SK-N-SH (cell line): ENCODE measurements around the gene MYADML2. TPM values are rescaled to one million over a fixed set of nuclear protein-coding genes. Genes with fewer than 3 reads are reported as not detected.

Experiments
- CTCF ChIA-PET: fragments of 300-600, 350-600 bp; formaldehyde crosslinking; extraction: SDS; loops from one replicate; lab custom pipeline; 2021; lab: Yijun Ruan, JAX
- POLR2A ChIA-PET: fragments of 350-600 bp; sonication (Branson Sonifier 250); formaldehyde crosslinking; extraction: SDS; loops from one replicate; lab custom pipeline; 2020; ENCODE audit warnings: antibody characterized with exemption, inconsistent platforms; lab: Yijun Ruan, JAX
- DNase-seq: peaks from one replicate; pipeline ENCODE4 v3.0.0; 2012
- H2AFZ ChIP-seq: fragments of 200-600 bp; sonication (generic); 2 replicates; pipeline ENCODE4 v1.8.1; 2016; ENCODE audit warnings: antibody characterized with exemption, mild to moderate bottlenecking, low read depth
- H3F3A ChIP-seq: fragments of 200-600 bp; sonication (generic); replicated peaks from 2 replicates; pipeline ENCODE3; 2016; ENCODE audit warnings: antibody characterized with exemption, mild to moderate bottlenecking; ENCODE audit not compliant: insufficient read depth
- H3K27ac ChIP-seq, 2 experiments: fragments of 200-500 bp in 1 of 2; fragments of 200-600 bp in 1 of 2; sonication (Bioruptor generic) in 1 of 2; sonication (generic), shearing (Covaris generic) in 1 of 2; 2 replicates each; pipeline versions ENCODE4 v1.5.1 to v1.6.1; 2014 to 2016; ENCODE audit warnings: low read depth in 2 of 2, inconsistent platforms in 1 of 2, low read length in 1 of 2, mild to moderate bottlenecking in 1 of 2, mixed read lengths in 1 of 2
- H3K27me3 ChIP-seq: fragments of 200-600 bp; sonication (generic), shearing (Covaris generic); 2 replicates; pipeline ENCODE4 v1.6.1; 2016; ENCODE audit warnings: mixed run types; ENCODE audit not compliant: insufficient read depth
- H3K36me3 ChIP-seq, 2 experiments: fragments of 200-500 bp in 1 of 2; fragments of 200-600 bp in 1 of 2; sonication (Bioruptor generic) in 1 of 2; sonication (generic) in 1 of 2; replicated peaks in 1 of 2; 2 replicates each; pipeline versions ENCODE3 to v1.5.1; 2014 to 2016; ENCODE audit warnings: low read length in 1 of 2, mild to moderate bottlenecking in 1 of 2; ENCODE audit not compliant: insufficient read depth in 2 of 2, control insufficient read depth in 1 of 2
- H3K4me1 ChIP-seq, 2 experiments: fragments of 200-500 bp in 1 of 2; fragments of 200-600 bp in 1 of 2; sonication (Bioruptor generic) in 1 of 2; sonication (generic), shearing (Covaris generic) in 1 of 2; 2 replicates each; pipeline versions ENCODE4 v1.5.1 to v1.6.1; 2014 to 2016; ENCODE audit warnings: low read depth in 1 of 2, low read length in 1 of 2, mixed run types in 1 of 2; ENCODE audit not compliant: insufficient read depth in 2 of 2, control insufficient read depth in 1 of 2
- H3K4me2 ChIP-seq: fragments of 200-600 bp; sonication (generic), shearing (Covaris generic); 2 replicates; pipeline ENCODE4 v1.6.1; 2017; ENCODE audit warnings: mixed run types
- H3K4me3 ChIP-seq, 2 experiments: fragments of 200-500 bp in 1 of 2; fragments of 200-600 bp in 1 of 2; sonication (Bioruptor generic) in 1 of 2; sonication (generic), shearing (Covaris generic) in 1 of 2; 2 replicates each; pipeline versions ENCODE4 v1.5.1 to v1.8.1; 2014 to 2016; ENCODE audit warnings: low read depth in 2 of 2, inconsistent platforms in 1 of 2, low read length in 1 of 2, mild to moderate bottlenecking in 1 of 2, mixed read lengths in 1 of 2, moderate library complexity in 1 of 2
- H3K79me2 ChIP-seq: fragments of 200-600 bp; sonication (generic); 2 replicates; pipeline ENCODE4 v1.8.1; 2017; ENCODE audit warnings: mild to moderate bottlenecking; ENCODE audit not compliant: insufficient read depth
- H3K9ac ChIP-seq: fragments of 200-600 bp; sonication (generic); 2 replicates; pipeline ENCODE4 v1.6.1; 2017; ENCODE audit warnings: mixed run types
- H3K9me2 ChIP-seq: fragments of 200-600 bp; sonication (generic); 2 replicates; pipeline ENCODE4 v1.6.1; 2017; ENCODE audit warnings: mixed run types
- H3K9me3 ChIP-seq: fragments of 200-600 bp; sonication (generic); 2 replicates; pipeline ENCODE4 v1.6.1; 2017; ENCODE audit warnings: mixed run types, mild to moderate bottlenecking, moderate library complexity
- H4K20me1 ChIP-seq: fragments of 200-600 bp; sonication (generic); 2 replicates; pipeline ENCODE4 v1.6.1; 2017; ENCODE audit warnings: mild to moderate bottlenecking, mixed run types; ENCODE audit not compliant: insufficient read depth
- ELF1 ChIP-seq: IDR thresholded peaks from 2 replicates; pipeline ENCODE4 v1.4.0; 2012
- NRF1 ChIP-seq: IDR thresholded peaks from 2 replicates; pipeline ENCODE4 v1.6.1; 2012; ENCODE audit warnings: low read depth, mild to moderate bottlenecking, low read length
- RFX5 ChIP-seq: IDR thresholded peaks from 2 replicates; pipeline ENCODE4 v1.6.1; 2012; ENCODE audit warnings: mild to moderate bottlenecking, improper control_type of control experiment, low read length
- RXRA ChIP-seq: IDR thresholded peaks from 2 replicates; pipeline ENCODE4 v1.4.0; 2012; ENCODE audit warnings: low read depth, mild to moderate bottlenecking, borderline replicate concordance
- SIN3A ChIP-seq: IDR thresholded peaks from 2 replicates; pipeline ENCODE4 v1.6.1; 2012; ENCODE audit warnings: low read depth, mild to moderate bottlenecking, low read length, moderate library complexity, borderline replicate concordance
- SMC3 ChIP-seq: IDR thresholded peaks from 2 replicates; pipeline ENCODE4 v1.6.1; 2012; ENCODE audit warnings: low read depth, low read length, improper control_type of control experiment
- WGBS: methylation state at CpG from one replicate; pipeline ENCODE4 v1.1.6; 2017; ENCODE audit warnings: low lambda C conversion rate; 5-methylcytosine and 5-hydroxymethylcytosine counted together
- polyA plus RNA-seq, 3 experiments: library from polyadenylated mRNA; depleted of rRNA; stranded (reverse); fragments of >200 nt; gene quantifications; 2 replicates each; pipeline ENCODE4 v1.2.3, GENCODE V29; 2012
- TF ChIP-seq, protein P1 (sequence below): IDR thresholded peaks from 2 replicates; pipeline ENCODE4 v1.4.0; 2012; ENCODE audit warnings: low read depth
- TF ChIP-seq, protein P2 (sequence below): fragments of 150-350 bp; IDR thresholded peaks from 2 replicates; pipeline ENCODE4 v1.6.1; 2017; ENCODE audit warnings: antibody characterized with exemption, low read length, low read depth, borderline replicate concordance
- TF ChIP-seq, protein P3 (sequence below): fragments of 200-600 bp; sonication (generic); IDR thresholded peaks from 2 replicates; pipeline ENCODE4 v1.6.1; 2017; ENCODE audit warnings: antibody characterized with exemption, mild to moderate bottlenecking, moderate library complexity

Gene MYADML2
- polyA plus RNA-seq, 1 of the 3 experiments (the other 2 are of a cell fraction): not detected

DNA sequence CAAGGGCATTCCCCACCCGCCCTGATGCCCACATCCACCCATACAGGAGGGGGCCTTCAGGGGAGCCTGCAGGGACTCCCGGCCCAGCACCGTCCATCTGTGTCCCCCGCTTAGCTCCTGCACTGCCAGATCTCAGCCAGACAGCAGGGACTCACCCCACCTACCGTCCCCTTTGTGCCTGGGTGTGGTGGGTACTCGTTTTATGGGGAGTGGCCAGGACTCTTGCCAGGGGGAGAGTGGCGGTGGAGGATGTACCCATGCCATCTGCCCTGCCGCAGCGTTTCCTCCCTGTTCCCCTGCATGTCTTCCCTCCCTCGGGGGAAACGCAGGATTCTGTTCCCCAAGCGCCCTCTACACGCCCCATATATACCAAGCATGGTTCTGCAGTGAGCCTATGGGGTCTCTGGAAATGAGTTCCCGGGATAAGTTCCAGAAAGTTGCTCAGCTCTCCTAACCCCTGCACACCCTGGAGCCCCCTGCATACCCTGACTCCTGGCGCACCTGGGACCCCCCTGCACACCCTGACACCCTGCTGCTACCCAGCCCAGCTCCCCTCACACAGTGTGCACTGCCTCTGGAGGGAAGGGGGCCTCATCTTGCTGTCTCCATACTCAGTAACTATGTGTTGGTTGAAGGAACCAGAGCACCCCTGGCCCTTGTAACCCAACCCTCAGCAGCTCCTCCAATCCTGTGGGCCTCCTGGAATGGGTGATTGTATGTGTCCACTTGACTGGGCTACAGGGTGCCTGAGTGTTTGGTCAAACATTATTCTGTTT, 15.3 kb downstream of the MYADML2 start:
- H3K36me3 ChIP-seq: peaks cover 0 to 20% of the 10 kb centered on the region in 2 experiments
- H3K9ac ChIP-seq: no peak overlapping the region
- 74% methylated on average over 14 of the region's 15 CpGs for WGBS
- peaks cover 21% of the 10 kb centered on the region for H3F3A ChIP-seq
- no peaks in the 10 kb centered on the region for H3K27me3 ChIP-seq
- H3K4me1 ChIP-seq: peaks cover 11 to 29% of the 10 kb centered on the region in 2 experiments; a peak in 2 of 4 replicates
- TF ChIP-seq ELF1 (0 out of 2 replicates have a peak, but pooled peaks have one; percentile 4), NRF1 (no peak), RFX5 (no peak)
- ChIA-PET CTCF (interaction anchor here (0.6 to 11.7 kb wide), 4 partner anchors 14 to 62 kb away, joined by 3 to 107 read pairs (median 6); partner anchors contain the start of genes NOTUM and SIRT7), POLR2A (interaction anchor here (1.2 to 1.6 kb wide), 3 partner anchors 28 to 167 kb away, joined by 3 to 4 read pairs (median 3); partner anchors contain the start of gene FASN)
- no peaks in the 10 kb centered on the region for H3K9me2 ChIP-seq
- peaks cover 7% of the 10 kb centered on the region; the same call in 1 of the 2 replicates for H4K20me1 ChIP-seq
- no peaks in the 10 kb centered on the region for H3K9me3 ChIP-seq
- no peak overlapping the region for H3K27ac ChIP-seq
- H2AFZ ChIP-seq: no peak overlapping the region
- H3K4me3 ChIP-seq: no peak overlapping the region
- DNase-seq: no peak
- no peak overlapping the region for H3K4me2 ChIP-seq
- H3K79me2 ChIP-seq: peaks cover 19% of the 10 kb centered on the region

DNA sequence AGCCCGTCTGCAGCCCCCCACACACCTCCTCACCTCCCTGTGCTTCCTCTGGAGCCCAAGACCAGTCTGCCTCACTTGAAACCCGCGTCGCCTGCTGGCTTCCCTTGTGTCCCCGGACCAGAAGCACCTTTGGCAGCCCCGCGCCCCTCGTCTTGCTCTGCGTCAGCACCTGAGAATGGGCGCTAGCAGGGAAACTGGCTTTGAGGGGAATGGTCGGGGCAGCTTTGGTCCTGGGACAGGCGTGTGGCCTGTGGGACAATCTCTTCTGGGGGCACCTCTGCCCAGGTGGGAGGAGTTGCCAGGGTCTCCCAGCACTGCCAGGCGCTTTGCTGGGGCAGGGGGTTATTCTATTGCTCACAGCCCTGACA, 15.9 kb downstream of the MYADML2 start:
- DNase-seq: no peak
- no peak overlapping the region for H3K9ac ChIP-seq
- peaks cover 12% of the 10 kb centered on the region for H4K20me1 ChIP-seq
- H3K79me2 ChIP-seq: peaks cover 19% of the 10 kb centered on the region
- no peak overlapping the region for H2AFZ ChIP-seq
- no peak overlapping the region for H3K27ac ChIP-seq
- H3K9me3 ChIP-seq: no peaks in the 10 kb centered on the region
- peaks cover 11 to 28% of the 10 kb centered on the region in 2 experiments; a peak in 2 of 4 replicates for H3K4me1 ChIP-seq
- TF ChIP-seq ELF1 (0 out of 2 replicates have a peak, but pooled peaks have one; percentile 16), SMC3 (no peak)
- no peak overlapping the region for H3K4me2 ChIP-seq
- no peak overlapping the region for H3K4me3 ChIP-seq
- WGBS: 84% methylated on average over 13 of the region's 13 CpGs
- H3K27me3 ChIP-seq: no peaks in the 10 kb centered on the region
- ChIA-PET POLR2A (interaction anchor here (1.2 to 1.6 kb wide), 3 partner anchors 28 to 167 kb away, joined by 3 to 4 read pairs (median 3); partner anchors contain the start of gene FASN), CTCF (interaction anchor here (0.6 to 11.7 kb wide), 4 partner anchors 13 to 90 kb away, joined by 3 to 107 read pairs (median 36); partner anchors contain the start of genes NOTUM and SIRT7)
- H3K36me3 ChIP-seq: peaks cover 0 to 20% of the 10 kb centered on the region in 2 experiments
- no peaks in the 10 kb centered on the region for H3K9me2 ChIP-seq
- peaks cover 21% of the 10 kb centered on the region for H3F3A ChIP-seq

DNA sequence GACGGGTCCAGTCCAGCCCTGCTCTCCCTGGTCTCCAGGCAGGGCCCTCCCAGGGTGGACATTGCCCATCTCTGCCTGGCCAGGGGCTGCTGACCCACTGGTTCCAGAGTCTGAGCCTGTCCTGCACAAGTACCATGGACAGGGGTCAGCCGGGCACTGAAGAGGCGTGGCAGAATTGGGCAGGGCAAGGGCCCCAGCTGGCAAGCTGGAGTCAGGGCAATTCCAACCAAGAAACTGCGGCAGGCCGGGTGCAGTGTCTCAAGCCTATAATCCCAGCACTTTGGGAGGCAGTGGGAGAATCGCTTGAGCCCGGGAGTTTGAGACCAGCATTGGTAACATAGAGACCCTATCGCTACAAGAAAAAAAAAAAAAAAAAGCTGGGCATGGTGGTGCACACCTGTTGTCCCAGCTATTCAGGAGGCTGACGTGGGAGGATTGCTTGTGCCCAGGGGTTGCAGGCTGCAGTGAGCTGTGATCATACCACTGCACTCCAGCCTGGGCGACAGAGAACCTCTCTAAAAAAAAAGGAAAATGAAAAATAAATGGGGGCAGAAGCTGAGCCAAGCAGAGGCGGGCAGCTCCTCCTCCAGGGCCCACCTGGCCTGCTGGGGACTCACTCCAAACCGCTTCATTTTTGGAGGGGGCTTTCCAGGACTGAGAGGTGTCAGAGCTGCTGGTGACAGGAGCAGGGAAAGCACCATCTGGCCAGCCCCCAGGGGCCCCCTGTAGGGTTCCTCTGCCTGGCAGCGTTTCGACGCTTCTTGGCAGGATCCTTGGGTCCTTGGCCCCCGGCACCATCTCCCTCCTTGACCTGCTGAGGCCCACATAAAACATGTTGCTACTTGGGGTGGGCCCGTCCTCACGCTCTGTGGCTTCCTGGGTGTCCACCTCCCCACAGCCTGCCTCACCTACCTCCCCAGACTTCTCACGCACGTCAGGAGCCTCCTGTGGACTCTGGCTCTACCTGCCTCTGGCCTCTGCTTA, 16.6 kb downstream of the MYADML2 start:
- Histone ChIP-seq H3K36me3 (peaks cover 0 to 20% of the 10 kb centered on the region in 2 experiments), H3K27me3 (no peaks in the 10 kb centered on the region), H3K27ac (no peak overlapping the region), H3K4me2 (no peak overlapping the region), H3K4me1 (peaks cover 12 to 26% of the 10 kb centered on the region in 2 experiments; a peak in 2 of 4 replicates), H3K4me3 (no peak overlapping the region), H4K20me1 (peaks cover 19% of the 10 kb centered on the region), H3K9me3 (no peaks in the 10 kb centered on the region), H2AFZ (no peak overlapping the region), H3F3A (peaks cover 21% of the 10 kb centered on the region), H3K79me2 (peaks cover 21% of the 10 kb centered on the region), H3K9ac (no peak overlapping the region), H3K9me2 (no peaks in the 10 kb centered on the region)
- POLR2A ChIA-PET: interaction anchor here (0.6 to 5.0 kb wide), 5 partner anchors 7 to 194 kb away, joined by 3 to 34 read pairs (median 4); partner anchors contain the start of genes FASN and PYCR1
- CTCF ChIA-PET: interaction anchor here (1.3 to 11.7 kb wide), 5 partner anchors 18 to 100 kb away, joined by 4 to 107 read pairs (median 32); partner anchors contain the start of genes NOTUM and RAC3
- no peak for DNase-seq
- 92% methylated on average over 17 of the region's 20 CpGs for WGBS
- TF ChIP-seq, protein P1, sequence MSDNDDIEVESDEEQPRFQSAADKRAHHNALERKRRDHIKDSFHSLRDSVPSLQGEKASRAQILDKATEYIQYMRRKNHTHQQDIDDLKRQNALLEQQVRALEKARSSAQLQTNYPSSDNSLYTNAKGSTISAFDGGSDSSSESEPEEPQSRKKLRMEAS: no peak
- TF ChIP-seq, protein P2, sequence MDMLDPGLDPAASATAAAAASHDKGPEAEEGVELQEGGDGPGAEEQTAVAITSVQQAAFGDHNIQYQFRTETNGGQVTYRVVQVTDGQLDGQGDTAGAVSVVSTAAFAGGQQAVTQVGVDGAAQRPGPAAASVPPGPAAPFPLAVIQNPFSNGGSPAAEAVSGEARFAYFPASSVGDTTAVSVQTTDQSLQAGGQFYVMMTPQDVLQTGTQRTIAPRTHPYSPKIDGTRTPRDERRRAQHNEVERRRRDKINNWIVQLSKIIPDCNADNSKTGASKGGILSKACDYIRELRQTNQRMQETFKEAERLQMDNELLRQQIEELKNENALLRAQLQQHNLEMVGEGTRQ: no peak
- TF ChIP-seq SIN3A (peak; percentile 19; the same call in 1 of the 2 replicates), RXRA (no peak)
- TF ChIP-seq, protein P3, sequence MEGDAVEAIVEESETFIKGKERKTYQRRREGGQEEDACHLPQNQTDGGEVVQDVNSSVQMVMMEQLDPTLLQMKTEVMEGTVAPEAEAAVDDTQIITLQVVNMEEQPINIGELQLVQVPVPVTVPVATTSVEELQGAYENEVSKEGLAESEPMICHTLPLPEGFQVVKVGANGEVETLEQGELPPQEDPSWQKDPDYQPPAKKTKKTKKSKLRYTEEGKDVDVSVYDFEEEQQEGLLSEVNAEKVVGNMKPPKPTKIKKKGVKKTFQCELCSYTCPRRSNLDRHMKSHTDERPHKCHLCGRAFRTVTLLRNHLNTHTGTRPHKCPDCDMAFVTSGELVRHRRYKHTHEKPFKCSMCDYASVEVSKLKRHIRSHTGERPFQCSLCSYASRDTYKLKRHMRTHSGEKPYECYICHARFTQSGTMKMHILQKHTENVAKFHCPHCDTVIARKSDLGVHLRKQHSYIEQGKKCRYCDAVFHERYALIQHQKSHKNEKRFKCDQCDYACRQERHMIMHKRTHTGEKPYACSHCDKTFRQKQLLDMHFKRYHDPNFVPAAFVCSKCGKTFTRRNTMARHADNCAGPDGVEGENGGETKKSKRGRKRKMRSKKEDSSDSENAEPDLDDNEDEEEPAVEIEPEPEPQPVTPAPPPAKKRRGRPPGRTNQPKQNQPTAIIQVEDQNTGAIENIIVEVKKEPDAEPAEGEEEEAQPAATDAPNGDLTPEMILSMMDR: no peak
